Activated gamma-delta T cell treated with Interleukin-2 at 50 U/mL for 16 hours (primary cell): ENCODE data around the gene COX7B2.

Source experiments
- DNase-seq: peaks from one replicate; pipeline ENCODE4 v3.0.0-alpha.2; 2020

COX7B2 gene

GRCh38 chr4:46886711-46887110 is 22.3 kb downstream of the COX7B2 start:
- no peak for DNase-seq

GRCh38 chr4:46878641-46879040 is 30.4 kb downstream of the COX7B2 start:
- DNase-seq: no peak

GRCh38 chr4:46874811-46875210 is 34.2 kb downstream of the COX7B2 start:
- DNase-seq: no peak

GRCh38 chr4:46870411-46870810 is 38.6 kb downstream of the COX7B2 start:
- no peak for DNase-seq

- no peak for DNase-seq
Measured at GRCh38 chr4:46856333-46856732, 52.7 kb downstream of the COX7B2 start.

- DNase-seq: no peak
Measured at GRCh38 chr4:46852800-46853199, 56.2 kb downstream of the COX7B2 start.

GRCh38 chr4:46850026-46850425 is 59.0 kb downstream of the COX7B2 start:
- DNase-seq: no peak

GRCh38 chr4:46844325-46844917 is 64.6 kb downstream of the COX7B2 start:
- DNase-seq: peak; percentile 28

- DNase-seq: no peak
Measured at GRCh38 chr4:46839128-46839527, 69.9 kb downstream of the COX7B2 start.

- DNase-seq: no peak
Measured at GRCh38 chr4:46837639-46838038, 71.4 kb downstream of the COX7B2 start.

GRCh38 chr4:46836584-46836983 is 72.5 kb downstream of the COX7B2 start:
- DNase-seq: no peak

GRCh38 chr4:46830971-46831454 is 78.0 kb downstream of the COX7B2 start:
- DNase-seq: no peak

- no peak for DNase-seq
Measured at GRCh38 chr4:46820154-46820553, 88.9 kb downstream of the COX7B2 start.

GRCh38 chr4:46819095-46819494 is 90.0 kb downstream of the COX7B2 start:
- no peak for DNase-seq

GRCh38 chr4:46818604-46819003 is 90.4 kb downstream of the COX7B2 start:
- no peak for DNase-seq

- no peak for DNase-seq
Measured at GRCh38 chr4:46817806-46818205, 91.2 kb downstream of the COX7B2 start.

GRCh38 chr4:46804781-46805413 is 104.1 kb downstream of the COX7B2 start:
- no peak for DNase-seq

- no peak for DNase-seq
Measured at GRCh38 chr4:46793036-46793435, 116.0 kb downstream of the COX7B2 start.

- no peak for DNase-seq
Measured at GRCh38 chr4:46781434-46782092, 127.5 kb downstream of the COX7B2 start.

- DNase-seq: no peak
Measured at GRCh38 chr4:46765465-46765864, 143.6 kb downstream of the COX7B2 start.

- no peak for DNase-seq
Measured at GRCh38 chr4:46730075-46730474, 179.0 kb downstream of the COX7B2 start.

- DNase-seq: no peak
Measured at GRCh38 chr4:46720055-46720454, 189.0 kb downstream of the COX7B2 start.

GRCh38 chr4:46717950-46718349 is 191.1 kb downstream of the COX7B2 start:
- DNase-seq: no peak

GRCh38 chr4:46715468-46715867 is 193.6 kb downstream of the COX7B2 start:
- DNase-seq: no peak
